ENCODE results near the gene GTF2IRD1. TPM values are rescaled to one million over a fixed set of nuclear protein-coding genes. Genes with fewer than 3 reads are reported as not detected.
A peak's percentile ranks its signal among the peaks of the same experiment; 100 is the strongest.
"Not testable (repeated sequence)": the region's sequence is repeated elsewhere in the genome, so short reads cannot be mapped to it uniquely, and the experiment has no call there.

GTF2IRD1 gene
- total RNA-seq, 1 donor from 2014 or later, result 18.2 TPM

- DNase-seq (ENCODE audit: low read depth), result no peak
- FAIRE-seq, result no peak
These were observed 45.7 kb upstream of the GTF2IRD1 start for GRCh38 chr7:74407958-74408357.

GRCh38 chr7:74409571-74409970 is 44.1 kb upstream of the GTF2IRD1 start:
- FAIRE-seq (no peak), DNase-seq (ENCODE audit: low read depth) (no peak)
- no peak for TF ChIP-seq CTCF (IDR thresholded peaks at IDR 0.05; ENCODE audit: insufficient read depth, low read length, severe bottlenecking)
- Histone ChIP-seq H3K4me3 (ENCODE audit: low read depth, low read length) (no peak overlapping the region), H3K36me3 (ENCODE audit: control insufficient read depth, insufficient read depth, low read length) (no peaks in the 10 kb centered on the region), H3K27me3 (ENCODE audit: control insufficient read depth, insufficient read depth, low read length) (no peaks in the 10 kb centered on the region)

More at GRCh38 chr7:74407958-74408357, 45.7 kb upstream of the GTF2IRD1 start:
- Histone ChIP-seq H3K36me3 (ENCODE audit: control insufficient read depth, insufficient read depth, low read length) (peaks cover 1% of the 10 kb centered on the region), H3K4me3 (ENCODE audit: low read depth, low read length) (no peak overlapping the region), H3K27me3 (ENCODE audit: control insufficient read depth, insufficient read depth, low read length) (no peaks in the 10 kb centered on the region)
- no peak for TF ChIP-seq CTCF (IDR thresholded peaks at IDR 0.05; ENCODE audit: insufficient read depth, low read length, severe bottlenecking)

DNA sequence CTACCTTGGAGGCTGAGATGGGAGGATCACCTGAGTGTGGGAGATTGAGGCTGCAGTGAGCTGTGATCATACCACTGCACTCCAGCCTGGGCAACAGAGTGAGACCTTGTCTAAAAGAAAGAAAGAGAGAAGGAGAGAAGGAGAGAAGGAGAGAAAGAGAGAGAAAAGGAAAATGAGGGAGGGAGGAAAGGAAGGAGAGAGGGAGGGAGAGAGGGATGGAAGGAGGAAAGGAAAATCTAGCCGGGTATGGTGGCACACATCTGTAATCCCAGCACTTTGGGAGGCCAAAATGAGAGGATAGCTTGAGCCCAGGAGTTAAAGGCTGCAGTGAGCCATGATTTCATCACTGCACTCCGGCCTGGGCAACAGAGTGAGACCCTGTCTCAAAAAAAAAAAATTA is 42.9 kb upstream of the GTF2IRD1 start:
- H3K36me3 ChIP-seq (ENCODE audit: control insufficient read depth, insufficient read depth, low read length), result no peaks in the 10 kb centered on the region
- no peak for FAIRE-seq

DNA sequence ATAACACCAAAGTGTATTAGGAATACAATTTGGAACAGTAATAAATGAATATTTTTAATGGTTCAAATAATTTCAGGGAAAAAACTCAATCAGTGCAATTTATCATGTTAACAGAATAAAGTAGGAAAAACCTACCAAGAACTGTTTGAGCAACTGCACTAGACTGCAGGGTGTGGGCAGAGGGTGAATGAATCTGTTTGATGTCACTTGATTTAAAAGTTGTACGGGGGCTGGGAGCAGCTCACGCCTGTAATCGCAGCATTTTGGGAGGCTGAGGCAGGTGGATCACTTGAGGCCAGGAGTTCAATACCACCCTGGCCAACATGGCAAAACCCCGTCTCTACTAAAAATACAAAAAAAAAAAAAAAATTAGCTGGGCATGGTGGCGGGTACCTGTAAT is 42.1 kb upstream of the GTF2IRD1 start:
- H3K27me3 ChIP-seq (ENCODE audit: control insufficient read depth, insufficient read depth, low read length); H3K4me3 ChIP-seq (ENCODE audit: low read depth, low read length); FAIRE-seq; H3K36me3 ChIP-seq (ENCODE audit: control insufficient read depth, insufficient read depth, low read length); DNase-seq (ENCODE audit: low read depth): not testable (repeated sequence)

More for the DNA sequence above, 42.9 kb upstream of the GTF2IRD1 start:
- Histone ChIP-seq H3K4me3 (ENCODE audit: low read depth, low read length) (no peak overlapping the region), H3K27me3 (ENCODE audit: control insufficient read depth, insufficient read depth, low read length) (no peaks in the 10 kb centered on the region)
- TF ChIP-seq CTCF (IDR thresholded peaks at IDR 0.05; ENCODE audit: insufficient read depth, low read length, severe bottlenecking), result no peak
- DNase-seq (ENCODE audit: low read depth), result no peak

GRCh38 chr7:74412056-74412455 is 41.6 kb upstream of the GTF2IRD1 start:
- TF ChIP-seq CTCF (IDR thresholded peaks at IDR 0.05; ENCODE audit: insufficient read depth, low read length, severe bottlenecking), result no peak
- FAIRE-seq (no peak), DNase-seq (ENCODE audit: low read depth) (no peak)
- H3K36me3 ChIP-seq (ENCODE audit: control insufficient read depth, insufficient read depth, low read length), result no peaks in the 10 kb centered on the region
- no peak overlapping the region for H3K4me3 ChIP-seq (ENCODE audit: low read depth, low read length)
- H3K27me3 ChIP-seq (ENCODE audit: control insufficient read depth, insufficient read depth, low read length), result no peaks in the 10 kb centered on the region

- no peak for FAIRE-seq
- Histone ChIP-seq H3K36me3 (ENCODE audit: control insufficient read depth, insufficient read depth, low read length) (no peaks in the 10 kb centered on the region), H3K4me3 (ENCODE audit: low read depth, low read length) (no peak overlapping the region), H3K27me3 (ENCODE audit: control insufficient read depth, insufficient read depth, low read length) (no peaks in the 10 kb centered on the region)
- no peak for TF ChIP-seq CTCF (IDR thresholded peaks at IDR 0.05; ENCODE audit: insufficient read depth, low read length, severe bottlenecking)
- DNase-seq (ENCODE audit: low read depth), result peak; percentile 17
These were observed 41.1 kb upstream of the GTF2IRD1 start for GRCh38 chr7:74412603-74413002.

DNA sequence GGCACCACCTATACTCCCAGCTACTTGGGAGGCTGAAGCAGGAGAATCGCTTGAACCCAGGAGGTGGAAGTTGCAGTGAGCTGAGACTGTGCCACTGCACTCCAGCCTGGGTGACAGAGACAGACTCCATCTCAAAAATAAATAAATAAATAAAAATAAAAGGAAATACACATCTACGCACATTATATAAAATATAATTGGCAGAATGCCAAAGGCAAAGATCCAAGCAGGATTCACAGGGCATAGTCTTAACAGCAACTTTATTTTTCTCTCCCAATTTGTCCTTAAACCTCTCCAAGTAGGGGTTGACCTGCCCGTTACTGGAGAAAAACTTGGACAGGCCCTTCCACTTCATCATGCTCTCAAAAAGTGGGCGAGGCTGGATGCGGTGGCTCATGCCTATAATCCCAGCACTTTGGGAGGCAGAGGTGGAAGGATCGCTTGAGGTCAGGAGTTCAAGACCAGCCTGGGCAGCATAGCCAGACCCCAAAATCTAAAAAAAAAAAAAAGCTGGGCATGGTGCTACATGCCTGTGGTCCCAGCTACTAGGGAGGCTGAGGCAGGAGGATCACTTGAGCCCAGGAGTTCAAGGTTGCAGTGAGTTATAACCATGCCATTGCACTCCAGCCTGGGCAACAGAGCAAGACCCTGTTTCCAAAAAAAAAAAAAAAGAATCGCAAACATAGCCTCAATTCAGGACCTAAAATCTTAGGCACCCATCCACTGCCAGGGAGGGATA is 38.9 kb upstream of the GTF2IRD1 start:
- DNase-seq (ENCODE audit: low read depth); H3K4me3 ChIP-seq (ENCODE audit: low read depth, low read length); H3K36me3 ChIP-seq (ENCODE audit: control insufficient read depth, insufficient read depth, low read length); H3K27me3 ChIP-seq (ENCODE audit: control insufficient read depth, insufficient read depth, low read length); FAIRE-seq: not testable (repeated sequence)
